Stimulated activated naive CD4-positive, alpha-beta T cell (primary cell): ENCODE results near the gene SLC9C1.
A peak's percentile ranks its signal among the peaks of the same experiment; 100 is the strongest.

Source experiments
- DNase-seq, 6 experiments: peaks; one replicate each; lab custom pipeline; 2025; lab: John Stamatoyannopoulos, UW

The SLC9C1 gene

DNA sequence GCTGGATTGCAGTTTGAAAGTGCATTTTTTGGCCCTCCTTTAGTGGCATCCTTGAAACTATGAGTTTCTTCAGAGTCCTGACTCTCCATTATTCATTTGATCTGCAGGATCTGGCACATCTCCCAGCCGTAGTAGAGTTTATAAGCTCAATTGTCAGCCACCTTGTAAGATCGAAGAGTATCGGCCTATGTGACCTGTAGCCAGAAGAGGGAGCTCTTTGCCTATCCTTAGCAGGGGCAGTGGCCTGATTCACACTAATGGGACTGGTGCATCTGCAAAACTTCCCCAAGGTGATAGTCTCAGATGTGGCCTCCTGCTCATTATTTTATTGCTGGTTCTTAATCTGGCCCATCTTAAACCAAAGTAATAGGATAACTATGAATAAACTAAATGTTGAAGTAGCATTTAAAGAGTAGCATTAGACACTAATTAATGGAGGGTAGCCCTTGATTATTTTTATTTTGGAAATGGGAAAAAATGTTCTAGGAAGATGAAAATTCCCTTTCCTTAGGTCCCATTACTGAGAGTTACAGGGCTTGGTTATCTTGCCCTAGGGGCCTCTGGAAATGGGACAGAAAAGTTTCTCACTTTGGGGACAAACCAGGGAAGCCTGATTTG is 182.1 kb downstream of the SLC9C1 start:
- peak in 5 of 6 experiments; percentile 42 to 77 (median 45) for DNase-seq

DNA sequence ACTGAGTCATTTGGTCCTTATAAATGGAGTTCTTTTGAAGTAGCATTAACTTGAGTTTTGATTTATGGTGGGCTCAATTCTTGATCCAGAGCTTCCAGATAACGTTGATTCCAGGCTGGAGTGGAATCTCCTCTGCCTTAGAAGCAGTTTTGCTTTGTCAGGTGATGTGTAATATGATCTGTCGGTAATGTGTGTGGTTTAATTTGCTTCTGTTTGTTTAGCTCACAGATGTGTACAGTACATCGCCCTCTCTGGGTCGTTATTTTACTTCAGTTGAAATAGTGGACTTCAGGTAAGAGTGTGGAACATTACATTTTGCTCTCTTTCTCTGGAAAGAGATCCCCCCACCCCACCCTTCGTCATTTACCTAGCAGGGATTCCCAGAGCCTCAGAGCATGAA is 184.7 kb downstream of the SLC9C1 start:
- DNase-seq = no peak

DNA sequence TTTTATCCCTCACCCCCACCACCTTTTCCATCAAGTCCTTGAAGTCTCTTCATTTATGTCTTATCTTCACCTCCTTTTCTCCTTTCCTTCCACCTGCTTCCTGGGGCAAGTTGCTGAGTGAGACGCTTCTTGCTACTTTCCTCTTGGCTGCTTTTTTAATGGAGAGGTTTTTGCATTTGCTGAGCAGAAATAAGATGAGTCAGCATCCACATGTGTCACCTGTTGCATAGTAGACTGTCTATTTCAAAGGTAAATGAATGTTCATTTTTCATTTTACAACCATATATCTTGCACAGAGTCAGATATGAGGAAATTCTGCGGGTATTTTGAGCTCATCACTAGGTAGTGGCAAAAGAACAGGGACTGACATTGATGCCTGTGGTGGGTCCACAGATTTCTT is 189.2 kb downstream of the SLC9C1 start:
- no peak for DNase-seq

DNA sequence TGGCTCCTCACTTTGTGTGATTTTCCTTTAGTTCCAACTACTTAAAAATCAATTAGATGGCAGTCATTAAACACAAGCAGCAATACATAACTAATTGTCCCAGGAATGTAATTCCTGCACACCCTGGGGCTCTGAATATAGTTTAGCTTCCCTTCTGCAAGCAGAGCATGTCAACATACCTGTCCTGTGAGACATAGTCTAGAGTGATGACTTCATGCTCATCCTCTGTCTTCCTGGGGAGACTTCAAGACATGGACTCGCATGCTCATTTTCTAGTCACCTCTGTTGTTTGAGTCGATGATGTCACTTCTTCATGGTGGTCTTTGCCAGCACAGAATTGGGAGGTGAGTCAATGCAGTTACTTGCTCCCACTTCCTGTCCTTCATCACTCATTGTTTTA is 192.1 kb downstream of the SLC9C1 start:
- no peak for DNase-seq

DNA sequence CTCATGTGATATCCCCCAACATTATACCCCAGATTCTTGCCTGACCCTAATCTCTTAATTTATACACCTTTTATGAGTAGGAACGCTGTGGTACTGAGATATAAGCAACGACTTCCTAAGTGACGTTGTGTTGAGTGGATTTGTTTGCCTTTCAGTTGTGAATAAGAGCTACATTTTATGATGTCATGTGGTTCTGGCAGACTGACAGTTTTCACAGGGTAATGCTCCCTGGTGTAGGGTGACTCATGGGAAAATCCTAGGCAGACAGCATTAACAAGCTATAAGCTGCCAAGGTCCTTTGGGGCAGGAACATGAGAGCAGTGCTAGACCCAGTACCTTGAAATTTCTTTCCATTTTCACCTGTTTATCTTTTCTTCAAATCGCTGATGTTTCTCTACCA is 196.6 kb downstream of the SLC9C1 start:
- DNase-seq = no peak

DNA sequence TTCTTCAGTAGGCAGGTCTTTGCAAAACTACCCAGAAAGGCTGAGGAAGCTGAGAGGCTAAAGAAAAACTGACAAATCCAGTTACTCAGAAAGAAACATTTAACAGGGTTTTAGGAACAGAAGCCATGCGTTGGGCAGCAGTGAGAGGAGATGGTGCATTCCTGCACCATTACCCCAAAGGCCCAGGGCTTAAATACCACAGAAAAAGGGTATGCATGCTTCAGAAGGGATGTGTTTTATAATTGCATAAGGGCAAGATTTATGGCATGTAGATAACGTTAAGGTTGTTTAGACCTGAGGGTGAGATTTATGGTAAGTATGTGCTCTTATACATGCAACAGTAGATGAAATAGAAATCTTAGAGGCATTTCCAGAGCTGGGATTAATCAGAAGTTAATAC is 197.8 kb downstream of the SLC9C1 start:
- DNase-seq = no peak

DNA sequence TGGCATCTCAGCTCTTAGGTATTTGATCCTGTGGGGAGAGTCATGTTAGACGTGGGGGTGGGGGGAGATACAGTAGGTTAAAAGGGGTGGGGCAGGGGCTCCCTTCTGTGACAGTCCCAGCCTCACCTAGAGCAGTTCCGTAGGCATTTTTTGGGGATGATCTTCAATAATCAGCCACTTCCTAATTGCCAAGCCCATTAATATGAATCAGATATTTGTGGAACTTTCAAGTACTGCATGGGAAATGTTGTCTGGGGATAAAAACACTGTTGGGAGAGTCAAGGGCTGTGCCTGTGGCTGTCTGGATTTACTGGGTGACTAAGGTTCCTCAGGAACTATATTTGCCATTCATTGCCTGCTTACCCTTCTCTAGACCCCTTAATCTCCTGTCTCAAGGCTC is 198.3 kb downstream of the SLC9C1 start:
- no peak for DNase-seq

DNA sequence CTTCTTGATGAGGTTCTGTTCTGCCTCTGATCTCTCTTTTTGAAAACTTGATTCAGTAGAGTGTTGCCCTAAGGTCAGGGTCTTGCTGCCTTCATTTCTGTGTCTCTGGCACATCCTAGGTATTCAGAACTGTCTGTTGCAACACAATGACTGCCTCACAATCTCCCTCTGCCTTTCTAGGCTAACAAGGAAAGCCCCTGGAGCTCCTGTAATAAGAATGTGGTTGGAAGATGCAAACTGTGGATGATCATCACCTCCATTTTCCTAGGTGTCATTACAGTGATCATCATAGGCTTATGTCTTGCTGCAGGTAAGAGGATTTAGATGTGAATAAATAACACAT is 200.9 kb downstream of the SLC9C1 start:
- no peak for DNase-seq

DNA sequence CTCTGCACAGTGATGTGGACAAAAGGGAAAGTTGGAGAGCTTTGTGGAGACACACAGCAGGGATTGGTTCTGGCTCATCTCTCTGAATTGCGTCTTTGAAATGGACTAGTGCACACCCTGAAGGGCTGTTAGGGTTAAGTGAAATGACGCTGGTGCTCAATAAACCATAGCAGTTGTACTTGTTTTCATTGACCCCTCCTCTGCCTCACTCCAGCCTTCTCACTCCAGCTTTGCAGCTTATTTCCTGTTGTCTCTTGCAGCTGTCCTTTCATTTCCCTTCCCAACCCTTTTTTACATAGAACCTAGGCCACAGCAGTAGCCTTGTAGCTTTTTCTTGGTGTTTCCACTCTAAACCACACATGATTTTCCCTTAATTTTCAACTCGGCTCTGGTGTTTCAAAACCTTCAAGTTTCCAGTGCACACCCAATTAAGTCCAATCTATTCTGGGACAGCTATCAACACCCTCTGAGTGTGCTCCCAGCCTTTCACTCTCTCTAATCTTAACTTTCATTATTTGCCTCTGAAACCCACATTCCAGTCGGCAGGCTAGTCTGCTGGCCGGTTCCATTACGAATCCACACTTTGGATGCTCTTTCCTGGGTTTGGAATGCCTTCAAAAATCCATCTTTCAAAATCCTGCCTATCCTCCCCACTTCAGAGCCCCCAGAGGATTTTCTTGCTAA is 201.4 kb downstream of the SLC9C1 start:
- no peak for DNase-seq

DNA sequence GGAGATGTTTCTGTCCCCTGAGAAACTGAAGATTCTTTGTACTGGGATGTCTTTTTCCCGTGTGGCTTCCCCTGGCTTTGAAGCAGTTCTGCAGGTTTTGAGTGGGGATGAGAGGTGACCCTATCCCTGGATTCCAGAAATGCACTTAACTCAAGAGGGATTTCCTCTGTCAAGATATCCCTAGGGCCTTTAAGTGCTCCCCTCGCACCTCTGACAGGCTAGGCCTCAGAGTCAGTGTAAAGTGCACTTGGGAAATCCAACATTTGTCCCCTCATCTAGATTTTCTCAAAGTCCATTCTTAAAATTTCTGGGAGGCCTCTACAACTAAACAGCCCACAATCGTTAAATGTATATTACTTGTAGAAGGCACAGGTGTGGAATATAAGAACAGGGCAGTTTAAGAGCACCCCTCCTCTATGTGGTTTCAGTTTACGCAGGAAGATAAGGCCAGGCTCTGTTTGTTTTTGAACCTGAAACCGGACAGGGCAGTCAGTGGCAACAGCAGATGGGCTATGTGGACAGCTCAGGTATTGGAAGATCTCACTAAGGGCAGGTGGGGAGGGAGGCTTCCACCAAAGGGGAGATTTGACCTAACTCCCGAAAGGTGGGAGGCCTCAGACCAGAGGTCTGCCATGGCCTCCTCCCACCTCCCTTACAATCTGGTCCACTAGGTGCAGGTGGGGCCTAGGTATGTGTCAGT is 203.0 kb downstream of the SLC9C1 start:
- DNase-seq = no peak
